ENCODE data around the gene SAE1. TPM values are rescaled to one million over a fixed set of nuclear protein-coding genes. Genes with fewer than 3 reads are reported as not detected.
A peak's percentile ranks its signal among the peaks of the same experiment; 100 is the strongest.

Gene SAE1
- total and polyA plus RNA-seq, 7 donors: 50.5 to 191 (median 109) TPM

DNA sequence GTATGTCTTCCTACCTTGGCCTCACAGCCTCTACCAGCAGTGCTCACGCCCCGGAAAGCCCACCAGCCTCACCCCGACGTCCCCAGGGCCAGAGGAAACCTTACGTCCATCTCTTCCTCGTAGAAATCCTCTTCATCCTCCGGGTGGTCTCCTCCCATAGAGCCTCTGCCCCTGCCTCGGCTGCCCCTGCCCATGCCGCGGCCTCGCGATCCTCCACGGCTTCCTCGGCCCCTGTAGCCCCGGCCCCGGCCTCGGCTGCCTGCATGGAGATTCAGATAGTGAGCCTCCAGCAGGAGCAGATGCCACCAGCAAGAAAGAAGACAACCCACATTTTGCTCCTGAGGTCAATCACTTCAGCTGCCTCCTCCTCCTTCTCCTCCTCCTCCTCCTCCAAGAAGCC lies 44.4 kb upstream of the SAE1 start:
- Histone ChIP-seq H3K4me3 (no peak overlapping the region), H3K27me3 (no peaks in the 10 kb centered on the region), H3K4me1 (no peaks in the 10 kb centered on the region), H3K27ac (no peak overlapping the region), H3K9me3 (no peaks in the 10 kb centered on the region), H3K36me3 (peaks cover 31 to 98% (median 76%) of the 10 kb centered on the region in 4 donors)
- no peak for DNase-seq
- TF ChIP-seq EP300 (IDR thresholded peaks at IDR 0.05) (no peak), POLR2A (IDR thresholded peaks at IDR 0.05) (no peak), POLR2AphosphoS5 (IDR thresholded peaks at IDR 0.05) (no peak)
- TF ChIP-seq, protein P1, sequence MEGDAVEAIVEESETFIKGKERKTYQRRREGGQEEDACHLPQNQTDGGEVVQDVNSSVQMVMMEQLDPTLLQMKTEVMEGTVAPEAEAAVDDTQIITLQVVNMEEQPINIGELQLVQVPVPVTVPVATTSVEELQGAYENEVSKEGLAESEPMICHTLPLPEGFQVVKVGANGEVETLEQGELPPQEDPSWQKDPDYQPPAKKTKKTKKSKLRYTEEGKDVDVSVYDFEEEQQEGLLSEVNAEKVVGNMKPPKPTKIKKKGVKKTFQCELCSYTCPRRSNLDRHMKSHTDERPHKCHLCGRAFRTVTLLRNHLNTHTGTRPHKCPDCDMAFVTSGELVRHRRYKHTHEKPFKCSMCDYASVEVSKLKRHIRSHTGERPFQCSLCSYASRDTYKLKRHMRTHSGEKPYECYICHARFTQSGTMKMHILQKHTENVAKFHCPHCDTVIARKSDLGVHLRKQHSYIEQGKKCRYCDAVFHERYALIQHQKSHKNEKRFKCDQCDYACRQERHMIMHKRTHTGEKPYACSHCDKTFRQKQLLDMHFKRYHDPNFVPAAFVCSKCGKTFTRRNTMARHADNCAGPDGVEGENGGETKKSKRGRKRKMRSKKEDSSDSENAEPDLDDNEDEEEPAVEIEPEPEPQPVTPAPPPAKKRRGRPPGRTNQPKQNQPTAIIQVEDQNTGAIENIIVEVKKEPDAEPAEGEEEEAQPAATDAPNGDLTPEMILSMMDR (IDR thresholded peaks at IDR 0.05): no peak
- intact Hi-C loops (cut with DNase I): no loop called here
- 95 to 97% methylated on average over 17 of the region's 17 CpGs for WGBS, 2 donors

DNA sequence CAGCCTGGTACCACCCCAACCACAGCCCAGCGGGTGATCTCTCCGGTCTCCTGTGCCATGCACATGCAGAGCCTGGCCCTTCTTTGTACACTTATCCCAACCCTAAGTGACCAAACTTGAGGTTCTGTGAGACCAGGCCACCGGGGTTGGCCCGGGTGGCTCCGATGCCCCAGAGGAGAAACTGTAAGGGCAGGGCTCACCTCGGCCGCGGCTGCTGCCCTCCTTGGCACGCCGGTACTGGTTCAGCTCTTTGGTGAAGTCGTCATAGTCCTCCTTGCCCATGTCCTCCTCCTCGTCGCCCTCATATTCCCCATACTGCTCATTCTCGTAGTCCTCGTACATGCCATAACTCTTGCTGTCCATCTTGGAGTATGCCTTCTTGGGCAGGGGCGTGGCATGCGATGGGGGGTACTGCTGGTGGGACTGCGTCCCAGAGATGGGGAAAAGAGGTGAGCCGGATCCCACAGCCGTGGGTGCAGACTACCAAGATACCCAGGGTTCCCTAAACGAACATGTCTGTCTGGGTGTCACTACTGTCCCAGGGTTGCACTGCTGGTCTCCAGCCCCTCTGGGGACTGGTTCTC lies 40.8 kb upstream of the SAE1 start:
- TF ChIP-seq EP300 (IDR thresholded peaks at IDR 0.05) (no peak), POLR2A (IDR thresholded peaks at IDR 0.05) (no peak), POLR2AphosphoS5 (IDR thresholded peaks at IDR 0.05) (no peak)
- TF ChIP-seq, protein P1 (IDR thresholded peaks at IDR 0.05): no peak
- Histone ChIP-seq H3K9me3 (no peaks in the 10 kb centered on the region), H3K4me3 (no peak overlapping the region), H3K27ac (no peak overlapping the region), H3K4me1 (peaks cover 0 to 20% (median 8%) of the 10 kb centered on the region in 4 donors), H3K27me3 (no peaks in the 10 kb centered on the region), H3K36me3 (peaks cover 22 to 94% (median 55%) of the 10 kb centered on the region in 4 donors)
- no peak for DNase-seq
- intact Hi-C loops (cut with DNase I): no loop called here
- 85 to 94% methylated on average over 21 of the region's 21 CpGs for WGBS, 2 donors

DNA sequence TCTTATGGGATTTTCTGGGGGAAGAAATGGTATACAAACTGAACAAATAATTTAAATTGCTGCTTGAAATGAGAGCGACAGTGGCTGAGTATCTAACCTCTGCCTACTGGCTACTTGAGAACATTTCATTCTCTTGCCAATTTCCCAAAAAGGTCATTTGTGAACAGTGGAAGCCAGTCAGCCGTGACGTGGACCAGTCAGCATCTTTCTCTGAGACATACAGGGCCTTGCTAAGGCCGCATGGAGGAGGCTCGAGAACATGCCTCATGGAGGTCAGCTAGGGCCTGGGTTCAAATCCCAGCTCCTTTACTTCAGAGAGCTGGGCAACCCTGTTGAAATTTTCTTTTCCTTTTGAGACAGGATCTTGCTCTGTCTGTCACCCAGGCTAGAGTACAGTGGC lies 37.4 kb upstream of the SAE1 start:
- peak overlapping the region; percentile 3 to 54 (median 18) for H3K27ac ChIP-seq

DNA sequence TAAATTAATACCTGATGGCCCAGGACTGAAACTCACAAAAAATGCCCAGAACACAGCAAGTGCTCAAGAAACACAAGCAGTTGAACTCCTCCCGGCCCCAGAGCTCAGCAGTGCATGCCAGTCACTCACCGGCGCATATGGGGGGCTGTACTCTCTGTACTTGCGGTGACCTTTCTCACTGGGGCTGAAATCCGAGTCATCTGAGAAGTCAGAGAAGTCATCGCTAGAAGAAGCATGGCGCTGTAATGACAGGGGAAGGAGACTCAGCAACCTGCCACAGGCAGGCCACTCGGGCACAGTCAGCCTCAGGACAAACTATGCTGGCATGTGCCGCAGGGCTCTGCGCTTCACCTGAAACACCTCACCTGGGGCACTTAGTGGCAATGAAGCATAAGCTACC lies 36.8 kb upstream of the SAE1 start:
- H3K27ac ChIP-seq: peak overlapping the region; percentile 3 to 54 (median 36)
- no peak for DNase-seq
- H3K4me1 ChIP-seq: peaks cover 0 to 60% (median 41%) of the 10 kb centered on the region in 4 donors
- WGBS, 2 donors: 84 to 87% methylated on average over 10 of the region's 10 CpGs
- H3K27me3 ChIP-seq: no peaks in the 10 kb centered on the region
- TF ChIP-seq, protein P1 (IDR thresholded peaks at IDR 0.05): no peak
- TF ChIP-seq POLR2A (IDR thresholded peaks at IDR 0.05) (no peak), POLR2AphosphoS5 (IDR thresholded peaks at IDR 0.05) (no peak), EP300 (IDR thresholded peaks at IDR 0.05) (no peak)
- peaks cover 10 to 56% (median 27%) of the 10 kb centered on the region in 4 donors for H3K36me3 ChIP-seq
- H3K4me3 ChIP-seq: no peak overlapping the region
- no peaks in the 10 kb centered on the region for H3K9me3 ChIP-seq
- intact Hi-C loops (cut with DNase I): no loop called here

More for the DNA sequence above, 37.4 kb upstream of the SAE1 start:
- Histone ChIP-seq H3K36me3 (peaks cover 10 to 61% (median 32%) of the 10 kb centered on the region in 4 donors), H3K9me3 (no peaks in the 10 kb centered on the region), H3K4me1 (peaks cover 0 to 54% (median 35%) of the 10 kb centered on the region in 4 donors), H3K4me3 (no peak overlapping the region), H3K27me3 (no peaks in the 10 kb centered on the region)
- intact Hi-C loops (cut with DNase I): no loop called here
- 83 to 90% methylated on average over 5 of the region's 5 CpGs for WGBS, 2 donors
- TF ChIP-seq POLR2AphosphoS5 (IDR thresholded peaks at IDR 0.05) (no peak), EP300 (IDR thresholded peaks at IDR 0.05) (no peak), POLR2A (IDR thresholded peaks at IDR 0.05) (no peak)
- TF ChIP-seq, protein P1 (IDR thresholded peaks at IDR 0.05): no peak
- DNase-seq: no peak
